HEK293 (cell line): ENCODE data around the gene CAPNS2.

Experiments used
- BCL11A ChIP-seq: fragments of 450-650 bp; formaldehyde crosslinking; IDR thresholded peaks from 2 replicates; pipeline ENCODE4 v1.5.1; 2016; ENCODE audit warnings: low read depth, missing biosample characterization, missing genetic modification characterization
- KLF9 ChIP-seq: fragments of 450-650 bp; formaldehyde crosslinking; IDR thresholded peaks from 2 replicates; pipeline ENCODE4 v1.5.1; 2016; ENCODE audit warnings: missing biosample characterization, missing genetic modification characterization, low read depth
- SALL2 ChIP-seq: fragments of 450-650 bp; formaldehyde crosslinking; IDR thresholded peaks from 2 replicates; pipeline ENCODE4 v1.5.0; 2017; ENCODE audit warnings: missing biosample characterization, mild to moderate bottlenecking, missing genetic modification characterization, borderline replicate concordance
- ZBTB21 ChIP-seq: fragments of 450-650 bp; formaldehyde crosslinking; IDR thresholded peaks from 2 replicates; pipeline ENCODE4 v1.5.1; 2017; ENCODE audit warnings: missing biosample characterization, missing genetic modification characterization
- ZNF664 ChIP-seq: fragments of 450-650 bp; formaldehyde crosslinking; IDR thresholded peaks from 2 replicates; pipeline ENCODE4 v1.5.1; 2016; ENCODE audit warnings: missing biosample characterization, missing genetic modification characterization
- TF ChIP-seq, protein P1 (sequence below): fragments of 450-650 bp; formaldehyde crosslinking; IDR thresholded peaks from 2 replicates; pipeline ENCODE4 v1.5.1; 2016; ENCODE audit warnings: missing biosample characterization, missing genetic modification characterization

DNA sequence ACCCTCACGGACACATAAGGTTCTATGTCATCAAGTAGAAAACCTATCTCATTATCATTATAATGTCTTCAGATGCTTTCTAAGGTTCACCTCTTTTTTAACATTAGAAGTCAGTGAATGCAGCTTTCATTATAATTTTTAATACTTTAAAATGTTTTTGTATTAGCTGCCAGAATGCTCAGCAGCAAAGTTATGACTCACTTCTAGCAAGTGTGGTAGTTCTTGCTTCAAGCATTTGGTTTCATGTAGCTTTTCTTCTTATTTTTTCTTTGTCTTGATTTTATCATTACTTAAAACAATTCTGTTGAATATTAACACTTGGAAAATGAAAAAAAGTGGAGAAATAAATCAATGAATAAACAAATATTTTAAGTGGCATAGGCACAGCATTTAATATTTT is 34.3 kb upstream of the CAPNS2 start:
- TF ChIP-seq, protein P1, sequence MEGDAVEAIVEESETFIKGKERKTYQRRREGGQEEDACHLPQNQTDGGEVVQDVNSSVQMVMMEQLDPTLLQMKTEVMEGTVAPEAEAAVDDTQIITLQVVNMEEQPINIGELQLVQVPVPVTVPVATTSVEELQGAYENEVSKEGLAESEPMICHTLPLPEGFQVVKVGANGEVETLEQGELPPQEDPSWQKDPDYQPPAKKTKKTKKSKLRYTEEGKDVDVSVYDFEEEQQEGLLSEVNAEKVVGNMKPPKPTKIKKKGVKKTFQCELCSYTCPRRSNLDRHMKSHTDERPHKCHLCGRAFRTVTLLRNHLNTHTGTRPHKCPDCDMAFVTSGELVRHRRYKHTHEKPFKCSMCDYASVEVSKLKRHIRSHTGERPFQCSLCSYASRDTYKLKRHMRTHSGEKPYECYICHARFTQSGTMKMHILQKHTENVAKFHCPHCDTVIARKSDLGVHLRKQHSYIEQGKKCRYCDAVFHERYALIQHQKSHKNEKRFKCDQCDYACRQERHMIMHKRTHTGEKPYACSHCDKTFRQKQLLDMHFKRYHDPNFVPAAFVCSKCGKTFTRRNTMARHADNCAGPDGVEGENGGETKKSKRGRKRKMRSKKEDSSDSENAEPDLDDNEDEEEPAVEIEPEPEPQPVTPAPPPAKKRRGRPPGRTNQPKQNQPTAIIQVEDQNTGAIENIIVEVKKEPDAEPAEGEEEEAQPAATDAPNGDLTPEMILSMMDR = no peak
- TF ChIP-seq BCL11A (tag by site-specific recombination) (no peak), SALL2 (tag by site-specific recombination) (no peak), ZBTB21 (tag by site-specific recombination) (no peak), ZNF664 (tag by site-specific recombination) (no peak), KLF9 (no peak)
